ENCODE measurements around the gene NSUN7.
"Not testable (repeated sequence)": the region's sequence is repeated elsewhere in the genome, so short reads cannot be mapped to it uniquely, and the experiment has no call there.

Gene NSUN7

GRCh38 chr4:40749717-40750460 lies at the start of gene NSUN7:
Gene NSUN7 (plus strand): TSS chr4:40749955. CDS start chr4:40750694, 739 bp downstream.
- DNase-seq (ENCODE audit: low read depth) = no peak

- no peak for DNase-seq (ENCODE audit: low read depth)
These were observed 47.5 kb upstream of the NSUN7 start for GRCh38 chr4:40702137-40702799.

GRCh38 chr4:40702800-40703151 lies 47.0 kb upstream of the NSUN7 start:
- DNase-seq (ENCODE audit: low read depth) = no peak

- no peak for DNase-seq (ENCODE audit: low read depth)
These were observed 45.7 kb upstream of the NSUN7 start for GRCh38 chr4:40704073-40704472.

GRCh38 chr4:40710484-40711254 lies 39.1 kb upstream of the NSUN7 start:
- DNase-seq (ENCODE audit: low read depth) = no peak

- DNase-seq (ENCODE audit: low read depth) = not testable (repeated sequence)
These were observed 36.8 kb upstream of the NSUN7 start for GRCh38 chr4:40713001-40713400.

- DNase-seq (ENCODE audit: low read depth) = no peak
These were observed 36.0 kb upstream of the NSUN7 start for GRCh38 chr4:40713798-40714197.

GRCh38 chr4:40718586-40718985 lies 31.2 kb upstream of the NSUN7 start:
- DNase-seq (ENCODE audit: low read depth) = no peak

GRCh38 chr4:40719008-40719623 lies 30.6 kb upstream of the NSUN7 start:
- DNase-seq (ENCODE audit: low read depth) = no peak

- DNase-seq (ENCODE audit: low read depth) = no peak
These were observed 29.4 kb upstream of the NSUN7 start for GRCh38 chr4:40720351-40720750.

GRCh38 chr4:40720916-40721315 lies 28.8 kb upstream of the NSUN7 start:
- no peak for DNase-seq (ENCODE audit: low read depth)

GRCh38 chr4:40721730-40722171 lies 28.0 kb upstream of the NSUN7 start:
- DNase-seq (ENCODE audit: low read depth) = no peak

- no peak for DNase-seq (ENCODE audit: low read depth)
These were observed 27.1 kb upstream of the NSUN7 start for GRCh38 chr4:40722576-40723161.

GRCh38 chr4:40723728-40724127 lies 26.0 kb upstream of the NSUN7 start:
- no peak for DNase-seq (ENCODE audit: low read depth)

- no peak for DNase-seq (ENCODE audit: low read depth)
These were observed 21.4 kb upstream of the NSUN7 start for GRCh38 chr4:40728333-40728732.

- no peak for DNase-seq (ENCODE audit: low read depth)
These were observed 20.2 kb upstream of the NSUN7 start for GRCh38 chr4:40729555-40729954.

GRCh38 chr4:40730091-40730679 lies 19.6 kb upstream of the NSUN7 start:
- no peak for DNase-seq (ENCODE audit: low read depth)

GRCh38 chr4:40731361-40731760 lies 18.4 kb upstream of the NSUN7 start:
- DNase-seq (ENCODE audit: low read depth) = no peak

GRCh38 chr4:40731792-40732245 lies 17.9 kb upstream of the NSUN7 start:
- no peak for DNase-seq (ENCODE audit: low read depth)

- DNase-seq (ENCODE audit: low read depth) = no peak
These were observed 16.0 kb upstream of the NSUN7 start for GRCh38 chr4:40733752-40734151.

GRCh38 chr4:40734497-40734896 lies 15.3 kb upstream of the NSUN7 start:
- no peak for DNase-seq (ENCODE audit: low read depth)

- no peak for DNase-seq (ENCODE audit: low read depth)
These were observed 12.8 kb upstream of the NSUN7 start for GRCh38 chr4:40736910-40737309.

Data from activated T-helper 1 cell treated with Interleukin-2 at 50 U/mL for 16 hours (primary cell).